Left colon (tissue), 2 donors: Measurements from ENCODE around the gene LUZP4. TPM values are rescaled to one million over a fixed set of nuclear protein-coding genes. Genes with fewer than 3 reads are reported as not detected.
A peak's percentile ranks its signal among the peaks of the same experiment; 100 is the strongest.
"Not testable (repeated sequence)": the region's sequence is repeated elsewhere in the genome, so short reads cannot be mapped to it uniquely, and the experiment has no call there.

Experiments used
- ATAC-seq: fragments of 200-7000 bp; cut with Tn5 transposase; one replicate; pipeline ENCODE4 v1.9.1; 2020; ENCODE audit warnings: mild to moderate bottlenecking, moderate library complexity
- DNase-seq, 2 donors: peaks; one replicate each; pipeline ENCODE4 v3.0.0-alpha.2; 2020
- intact Hi-C, 2 donors: fragments of 100-400 bp; cut with DNase I in 1 of 2; cut with micrococcal nuclease in 1 of 2; formaldehyde crosslinking; loops; one replicate each; pipeline versions ENCODE4 v1.11.2 to v1.14.0; 2022; cut with DNase I, micrococcal nuclease
- total RNA-seq, 2 donors: library from RNA; stranded (reverse); fragmentation: NEBNext Ultra II Directional; extraction: Animal tissue kit (Norgen Biotek cat#: 25700); gene quantifications; one replicate each; pipeline ENCODE4 v1.2.1, GENCODE V29; 2021
- donor health status: DM: no; HTN: no; CAD: no.
- donor health status: DM: yes; HTN: yes; CAD: no.

The LUZP4 gene
- total RNA-seq, 2 donors from 2014 or later = not detected

DNA sequence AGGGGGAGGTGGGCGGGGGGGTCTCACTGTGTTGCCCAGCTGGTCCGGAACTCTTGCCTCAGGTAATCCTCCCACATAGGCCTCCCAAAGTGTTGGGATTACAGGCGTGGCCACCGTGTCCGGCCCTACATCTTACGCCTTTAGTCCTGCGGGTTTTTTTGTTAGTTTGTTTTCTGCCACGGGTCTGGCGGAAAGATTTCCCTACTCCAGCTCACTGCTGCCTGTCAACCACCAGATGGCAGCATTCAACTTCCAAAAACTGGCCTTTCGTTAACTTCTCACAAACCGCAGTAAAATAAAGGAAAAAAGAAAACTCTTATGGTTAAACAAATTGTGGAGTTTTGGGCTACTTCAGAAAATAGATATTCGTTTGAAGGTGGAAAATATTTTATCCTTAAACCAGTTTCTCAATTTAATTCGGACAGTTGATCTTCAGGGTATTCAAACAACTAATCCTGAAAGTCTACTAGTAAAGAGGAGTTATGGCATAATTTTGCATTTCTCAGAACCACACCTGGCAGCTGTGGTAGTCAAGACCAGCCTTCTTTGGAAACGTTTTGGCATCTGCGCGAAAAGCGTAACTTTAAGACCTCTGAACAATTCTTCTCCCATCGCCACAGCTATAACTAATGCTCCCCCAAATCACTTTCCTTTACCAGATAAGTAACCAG, 41.1 kb downstream of the LUZP4 start:
- DNase-seq (peak in 1 of 2 donors; percentile 25), ATAC-seq (peak; percentile 55)
- intact Hi-C loops = no loop called here

DNA sequence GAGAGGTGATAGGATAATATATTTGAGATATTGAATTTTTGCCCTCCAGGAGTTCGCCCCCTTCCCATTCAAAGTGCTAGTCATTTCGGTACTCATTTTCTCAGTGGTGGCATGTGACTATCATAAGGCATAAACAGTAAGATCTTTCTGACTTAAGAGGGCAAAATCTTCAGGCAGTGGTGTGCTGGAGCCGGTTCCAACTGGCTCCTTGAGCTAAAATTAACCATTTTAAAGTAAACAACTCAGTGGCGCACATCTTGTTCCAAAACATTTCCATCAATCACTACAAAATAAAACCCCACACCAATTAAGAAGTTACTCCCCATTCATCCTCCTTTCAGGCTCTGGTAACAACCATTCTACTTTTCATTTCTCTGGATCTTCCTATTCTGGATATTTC, 43.3 kb downstream of the LUZP4 start:
- intact Hi-C loops = no loop called here
- DNase-seq (no peak), ATAC-seq (no peak)

DNA sequence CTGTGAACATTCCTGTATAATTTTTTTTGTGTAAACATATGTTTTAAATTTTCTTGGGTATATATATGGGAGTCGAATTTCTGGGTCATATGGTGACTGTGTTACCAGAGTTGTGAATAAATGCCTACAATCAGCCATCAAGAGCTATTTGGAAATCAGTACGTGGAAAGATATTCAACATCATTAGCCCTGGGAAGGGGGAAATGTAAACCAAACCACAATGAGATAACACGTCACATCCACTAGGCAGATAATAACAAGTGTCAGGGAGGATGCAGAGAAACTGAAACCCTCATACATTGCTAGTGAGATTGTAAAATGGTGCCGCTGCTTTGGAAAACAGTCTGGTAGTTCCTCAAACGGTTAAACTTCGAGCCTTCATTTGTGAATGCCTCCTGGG, 43.9 kb downstream of the LUZP4 start:
- intact Hi-C loops = no loop called here

DNA sequence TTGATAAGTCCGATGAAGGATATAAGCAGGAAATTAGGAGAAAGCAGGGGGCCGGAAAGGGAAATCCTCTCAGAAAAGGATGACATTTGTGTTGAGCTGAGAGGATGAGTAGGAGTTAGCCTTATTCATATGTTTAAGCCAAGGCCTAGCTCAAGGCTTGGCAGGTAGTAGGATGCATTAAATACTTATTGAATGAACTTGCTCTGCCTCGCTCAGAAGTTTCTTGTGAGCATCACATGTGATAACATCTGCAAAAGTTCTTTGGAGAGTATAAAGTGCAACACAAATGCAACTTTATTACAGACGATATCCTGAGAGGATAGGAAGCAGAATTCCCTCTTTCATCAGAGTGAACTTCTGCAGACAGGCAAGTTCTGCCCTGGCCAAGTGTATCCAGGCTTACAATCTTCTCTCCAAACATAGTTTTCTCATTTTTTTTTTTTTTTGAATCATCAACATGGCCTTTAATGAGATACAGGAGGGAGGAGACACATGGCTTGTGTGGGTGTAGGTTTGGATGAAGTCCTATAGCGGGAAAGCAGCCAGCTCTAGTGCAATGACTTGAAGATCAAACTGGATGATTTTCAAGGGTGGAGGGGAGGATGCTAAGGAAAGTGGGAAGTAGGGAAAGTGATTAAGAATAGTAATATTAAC, 48.1 kb downstream of the LUZP4 start:
- intact Hi-C loops = no loop called here
- DNase-seq = no peak
- no peak for ATAC-seq

More for the DNA sequence above, 43.9 kb downstream of the LUZP4 start:
- DNase-seq (no peak), ATAC-seq (no peak)

GRCh38 chrX:115339441-115340025, 50.0 kb downstream of the LUZP4 start:
- ATAC-seq = no peak
- DNase-seq = no peak
- intact Hi-C loops = no loop called here

DNA sequence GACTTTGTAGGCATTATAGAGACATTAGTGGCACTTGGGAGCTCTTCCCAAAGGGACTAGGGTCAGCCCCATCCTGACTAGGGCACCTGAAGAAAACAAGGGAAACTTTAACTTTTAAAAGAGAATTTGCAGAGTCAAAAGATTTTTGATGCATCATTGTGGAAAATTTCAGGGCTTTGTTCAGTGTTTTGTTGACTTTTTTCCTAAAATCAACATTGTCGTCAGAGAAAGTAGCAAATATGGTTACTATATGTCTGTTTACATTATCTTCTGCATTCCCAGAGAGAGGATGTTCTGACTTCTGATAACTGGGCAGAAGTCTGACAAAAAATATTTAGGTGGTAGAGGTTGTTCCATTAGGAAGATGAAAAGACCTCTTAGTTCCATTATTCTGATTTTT, 51.9 kb downstream of the LUZP4 start:
- no peak for DNase-seq

DNA sequence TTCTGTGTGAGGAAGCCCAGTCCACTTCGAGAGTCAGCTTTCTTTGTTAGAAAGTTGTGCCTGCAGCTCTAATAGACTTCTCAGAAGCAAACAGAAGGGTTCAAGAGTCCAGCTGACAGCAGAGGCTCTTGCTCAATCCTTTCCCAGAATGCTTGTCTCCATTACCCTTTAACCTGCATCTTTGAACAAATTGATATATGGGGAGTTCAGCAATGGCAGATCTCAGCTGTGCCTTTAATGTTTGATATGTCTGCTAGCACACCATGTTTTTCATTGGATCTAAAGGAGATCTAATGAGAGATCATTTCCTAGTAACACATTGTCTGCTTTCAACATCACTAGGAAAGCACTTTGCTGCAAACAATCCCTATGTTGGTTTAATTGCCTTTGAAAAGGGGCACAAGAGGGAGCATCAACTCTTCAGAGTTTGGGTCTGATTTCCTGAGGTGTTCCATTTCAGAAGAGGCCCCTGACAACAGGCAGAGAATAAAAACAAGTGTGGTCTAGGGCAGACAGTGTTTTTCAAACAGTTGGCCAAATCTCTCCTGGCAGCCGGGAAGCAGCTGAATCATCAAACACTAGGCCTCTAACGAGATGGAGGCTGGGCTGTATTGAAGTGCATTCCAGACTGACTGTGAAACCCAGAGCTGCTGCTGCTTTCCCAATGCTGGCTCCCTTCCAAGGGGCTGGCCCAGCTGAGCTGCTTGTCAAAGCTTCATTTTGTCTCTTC, 55.5 kb downstream of the LUZP4 start:
- ATAC-seq (peak; percentile 95), DNase-seq (peak; percentile 62 to 81)
- intact Hi-C loops = no loop called here

More for the DNA sequence above, 51.9 kb downstream of the LUZP4 start:
- intact Hi-C loops = no loop called here
- ATAC-seq = no peak

GRCh38 chrX:115345615-115346014, 56.1 kb downstream of the LUZP4 start:
- DNase-seq (no peak), ATAC-seq (no peak)
- intact Hi-C loops = no loop called here

GRCh38 chrX:115346738-115347137, 57.2 kb downstream of the LUZP4 start:
- intact Hi-C loops, ATAC-seq, DNase-seq: not testable (repeated sequence)

GRCh38 chrX:115348446-115349225, 59.1 kb downstream of the LUZP4 start:
- no peak for DNase-seq
- intact Hi-C loops = no loop called here
- ATAC-seq = no peak

GRCh38 chrX:115350711-115351381, 61.3 kb downstream of the LUZP4 start:
- DNase-seq = no peak
- intact Hi-C loops = no loop called here
- no peak for ATAC-seq

DNA sequence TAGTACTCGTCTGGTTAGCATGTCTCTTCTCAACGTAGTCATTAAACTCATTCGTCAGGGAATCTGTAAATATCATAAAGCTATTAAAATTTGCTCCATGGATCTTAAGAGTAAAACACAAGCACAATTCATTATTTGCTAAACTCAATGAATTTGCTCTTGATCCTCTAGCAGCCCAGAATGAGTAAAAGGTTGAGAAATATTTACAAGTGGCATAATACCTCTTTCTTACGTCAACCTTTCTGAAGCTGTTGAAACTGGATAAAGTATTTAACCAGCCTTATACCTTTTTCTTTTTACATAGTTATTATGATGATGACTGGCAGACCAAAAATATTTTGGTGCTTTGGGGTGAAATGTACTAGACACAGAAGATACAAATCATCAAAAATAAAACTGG, 66.9 kb downstream of the LUZP4 start:
- intact Hi-C loops = no loop called here
- DNase-seq (no peak), ATAC-seq (no peak)

Other genes with a start within 250 kb of the LUZP4 start
- gene RBMXL3, start 100.3 kb upstream of the LUZP4 start, total RNA-seq = not detected
- 1 to 10 TPM in 1 of 2 donors, under 1 TPM in 1; 0.61 to 2.2 TPM for gene LRCH2, start 55.6 kb upstream of the LUZP4 start, total RNA-seq